HCT116 (cell line): ENCODE measurements around the gene FOXP1. TPM values are rescaled to one million over a fixed set of nuclear protein-coding genes. Genes with fewer than 3 reads are reported as not detected.

Experiments
- ATAC-seq: fragments of 200-7000 bp; cut with Tn5 transposase; 2 replicates; pipeline ENCODE4 v1.9.1; 2020; ENCODE audit warnings: mild to moderate bottlenecking, moderate library complexity
- BruUV-seq: library from RNA; stranded (reverse); fragments of 400-500 nt; replicated peaks from 2 replicates; lab custom pipeline; 2021; lab: Mats Ljungman, UMichigan
- CTCF ChIA-PET: fragments of 300-600 bp; sonication (Branson Sonifier 250); formaldehyde crosslinking; loops from one replicate; lab custom pipeline; 2021; ENCODE audit warnings: antibody characterized with exemption; lab: Charles Lee
- POLR2A ChIA-PET: fragments of 300-600, 350-600 bp; sonication (Branson Sonifier 250); formaldehyde crosslinking; loops from one replicate; lab custom pipeline; 2021; ENCODE audit warnings: antibody characterized with exemption; lab: Charles Lee
- RAD21 ChIA-PET, 2 experiments: fragments of 300-600 bp; sonication (Branson Sonifier 250); formaldehyde crosslinking; loops; one replicate each; lab custom pipeline; 2023; ENCODE audit warnings: low total read pairs in 2 of 2; ENCODE audit not compliant: uncharacterized antibody in 2 of 2, unreplicated experiment in 2 of 2, low non-redundant PET in 1 of 2; lab: Charles Lee
- DNase-seq: peaks from one replicate; pipeline ENCODE4 v3.0.0-alpha.2; 2010; ENCODE audit warnings: low read depth, low spot score
- H2AFZ ChIP-seq: fragments of 200-600 bp; shearing (Covaris generic), sonication (generic); 2 replicates; pipeline ENCODE4 v1.6.1; 2017; ENCODE audit warnings: low read depth, mixed run types, mixed read lengths, antibody characterized with exemption, low read length; ENCODE audit not compliant: poor library complexity, severe bottlenecking
- H3K27ac ChIP-seq: 2 replicates; pipeline ENCODE4 v1.5.1; 2012; ENCODE audit warnings: low read depth, low read length
- H3K27me3 ChIP-seq: fragments of 200-600 bp; sonication (generic); 2 replicates; pipeline ENCODE4 v1.6.1; 2016; ENCODE audit warnings: mixed run types, low read length, mixed read lengths; ENCODE audit not compliant: insufficient read depth
- H3K36me3 ChIP-seq, 2 experiments: fragments of 200-500 bp in 1 of 2; fragments of 200-600 bp in 1 of 2; sonication (Bioruptor generic) in 1 of 2; sonication (generic) in 1 of 2; 2 replicates each; pipeline versions ENCODE4 v1.5.1 to v1.6.1; 2014 to 2016; ENCODE audit warnings: low read length in 2 of 2, inconsistent platforms in 1 of 2, mixed read lengths in 1 of 2, mixed run types in 1 of 2; ENCODE audit not compliant: insufficient read depth in 2 of 2, control insufficient read depth in 1 of 2
- H3K4me1 ChIP-seq, 2 experiments: fragments of 200-600 bp in 1 of 2; sonication (generic) in 1 of 2; 2 replicates each; pipeline versions ENCODE4 v1.5.1 to v1.6.1; 2012 to 2017; ENCODE audit warnings: low read length in 2 of 2, inconsistent platforms in 1 of 2, mild to moderate bottlenecking in 1 of 2, mixed read lengths in 1 of 2, mixed run types in 1 of 2, moderate library complexity in 1 of 2; ENCODE audit not compliant: insufficient read depth in 2 of 2, control insufficient read depth in 1 of 2
- H3K4me2 ChIP-seq: fragments of 200-600 bp; sonication (generic); 2 replicates; pipeline ENCODE4 v1.6.1; 2017; ENCODE audit warnings: mixed run types, low read length, mixed read lengths
- H3K4me3 ChIP-seq, 2 experiments: fragments of 200-600 bp in 1 of 2; sonication (generic) in 1 of 2; replicated peaks in 1 of 2; 2 replicates each; pipeline ENCODE4 v1.5.1; 2011 to 2016; ENCODE audit warnings: low read length in 2 of 2, control low read depth in 1 of 2, low read depth in 1 of 2, mild to moderate bottlenecking in 1 of 2, mixed read lengths in 1 of 2, mixed run types in 1 of 2
- H3K79me2 ChIP-seq: fragments of 200-600 bp; sonication (generic); 2 replicates; pipeline ENCODE4 v1.6.1; 2017; ENCODE audit warnings: mild to moderate bottlenecking, mixed run types, low read length, moderate library complexity, mixed read lengths; ENCODE audit not compliant: insufficient read depth
- H3K9ac ChIP-seq: fragments of 200-600 bp; sonication (generic); 2 replicates; pipeline ENCODE4 v1.6.1; 2016; ENCODE audit warnings: low read length, mixed read lengths
- H3K9me2 ChIP-seq: fragments of 200-600 bp; sonication (generic), shearing (Covaris generic); 2 replicates; pipeline ENCODE4 v1.6.1; 2017; ENCODE audit warnings: mixed run types, mild to moderate bottlenecking, moderate library complexity; ENCODE audit not compliant: insufficient read depth
- H3K9me3 ChIP-seq, 2 experiments: fragments of 200-500 bp in 1 of 2; fragments of 200-600 bp in 1 of 2; sonication (Bioruptor generic) in 1 of 2; sonication (generic) in 1 of 2; 2 replicates each; pipeline ENCODE4 v1.6.1; 2014 to 2017; ENCODE audit warnings: low read length in 2 of 2, mixed read lengths in 2 of 2, inconsistent platforms in 1 of 2, low read depth in 1 of 2, mild to moderate bottlenecking in 1 of 2, mixed run types in 1 of 2, moderate library complexity in 1 of 2; ENCODE audit not compliant: control insufficient read depth in 1 of 2, insufficient read depth in 1 of 2
- H4K20me1 ChIP-seq: fragments of 200-600 bp; sonication (generic), shearing (Covaris generic); 2 replicates; pipeline ENCODE4 v1.6.1; 2017; ENCODE audit warnings: mixed run types, mild to moderate bottlenecking, moderate library complexity; ENCODE audit not compliant: insufficient read depth
- CBX3 ChIP-seq: IDR thresholded peaks from 2 replicates; pipeline ENCODE4 v1.6.1; 2012; ENCODE audit warnings: low read depth
- EGR1 ChIP-seq: IDR thresholded peaks from 2 replicates; pipeline ENCODE4 v1.6.1; 2012; ENCODE audit warnings: low read depth
- ELF1 ChIP-seq: IDR thresholded peaks from 2 replicates; pipeline ENCODE4 v1.6.1; 2012; ENCODE audit warnings: low read depth, borderline replicate concordance
- JUND ChIP-seq: IDR thresholded peaks from 2 replicates; pipeline ENCODE4 v1.6.1; 2012
- RAD21 ChIP-seq: IDR thresholded peaks from 2 replicates; pipeline ENCODE4 v1.6.1; 2012; ENCODE audit warnings: low read depth, mild to moderate bottlenecking
- SIN3A ChIP-seq: IDR thresholded peaks from 2 replicates; pipeline ENCODE4 v1.6.1; 2012; ENCODE audit warnings: low read depth
- ZNF274 ChIP-seq: fragments of 200-500 bp; sonication (Bioruptor generic); IDR thresholded peaks from 2 replicates; pipeline ENCODE4 v1.6.1; 2014; ENCODE audit warnings: mild to moderate bottlenecking, low read depth, low read length, inconsistent platforms
- intact Hi-C: fragments of 100-400 bp; cut with micrococcal nuclease; formaldehyde crosslinking; loops from 2 replicates; pipeline ENCODE4 v1.10.0; 2022
- total RNA-seq: library from RNA; stranded (reverse); gene quantifications from one replicate; pipeline ENCODE4 v1.2.1, GENCODE V29; 2021; ENCODE audit not compliant: unreplicated experiment
- TF ChIP-seq, protein P1 (sequence below): IDR thresholded peaks from 2 replicates; pipeline ENCODE4 v1.6.1; 2012; ENCODE audit warnings: low read depth
- TF ChIP-seq, protein P2 (sequence below), 3 experiments: fragments of 200-600 bp in 1 of 3; sonication (generic) in 1 of 3; IDR thresholded peaks in 2 of 3; conservative IDR thresholded peaks in 1 of 3; 2 replicates each; pipeline ENCODE4 v1.5.1; 2012 to 2017; ENCODE audit warnings: low read depth in 2 of 3, low read length in 2 of 3, antibody characterized with exemption in 1 of 3, borderline replicate concordance in 1 of 3, control low read depth in 1 of 3, mild to moderate bottlenecking in 1 of 3, mixed read lengths in 1 of 3, mixed run types in 1 of 3, moderate library complexity in 1 of 3; ENCODE audit not compliant: insufficient read depth in 1 of 3
- TF ChIP-seq, protein P3 (sequence below): IDR thresholded peaks from 2 replicates; pipeline ENCODE4 v1.6.1; 2012

FOXP1 gene
- total RNA-seq, 1 experiment from 2014 or later = 11.4 TPM

DNA sequence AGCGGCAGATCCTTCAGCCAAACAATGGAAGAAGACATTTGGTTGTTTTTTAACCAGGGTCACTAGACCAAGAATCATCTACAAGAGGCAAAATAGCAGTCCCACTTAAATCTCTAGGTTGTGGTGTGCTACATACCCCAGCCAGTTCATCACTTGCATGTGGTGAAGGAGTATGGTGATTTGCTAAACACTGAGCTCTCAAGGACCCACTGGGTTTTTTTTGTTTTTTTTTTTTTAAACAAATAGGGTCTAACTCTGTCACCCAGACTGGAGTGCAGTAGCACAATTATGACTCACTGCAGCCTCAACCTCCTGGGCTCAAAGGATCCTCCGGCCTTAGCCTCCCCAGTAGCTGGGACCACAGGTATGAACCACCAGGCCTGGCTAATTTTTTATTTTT, 508.0 kb downstream of the FOXP1 start:
- BruUV-seq = no TSS peak
- H3K36me3 ChIP-seq = no peaks in the 10 kb centered on the region
- ChIA-PET POLR2A (no interaction called here), CTCF (no interaction called here), RAD21 (no interaction called here)
- H3K9ac ChIP-seq = no peak overlapping the region
- DNase-seq = no peak
- H2AFZ ChIP-seq = no peak overlapping the region
- no peak overlapping the region for H3K4me3 ChIP-seq
- ATAC-seq = no peak
- no peaks in the 10 kb centered on the region for H3K4me1 ChIP-seq
- no peaks in the 10 kb centered on the region for H3K27me3 ChIP-seq
- no peaks in the 10 kb centered on the region for H4K20me1 ChIP-seq
- H3K9me3 ChIP-seq = no peaks in the 10 kb centered on the region
- intact Hi-C loops = loop anchor here (10.0 kb wide), 1 partner anchor 509 kb away; the partner anchor contains the start of gene FOXP1
- H3K27ac ChIP-seq = no peak overlapping the region
- no peak overlapping the region for H3K4me2 ChIP-seq
- no peaks in the 10 kb centered on the region for H3K9me2 ChIP-seq
- no peaks in the 10 kb centered on the region for H3K79me2 ChIP-seq
- no peak for TF ChIP-seq JUND
- TF ChIP-seq SIN3A = no peak
- TF ChIP-seq ELF1 = no peak
- no peak for TF ChIP-seq CBX3
- no peak for TF ChIP-seq ZNF274
- no peak for TF ChIP-seq RAD21
- TF ChIP-seq, protein P1, sequence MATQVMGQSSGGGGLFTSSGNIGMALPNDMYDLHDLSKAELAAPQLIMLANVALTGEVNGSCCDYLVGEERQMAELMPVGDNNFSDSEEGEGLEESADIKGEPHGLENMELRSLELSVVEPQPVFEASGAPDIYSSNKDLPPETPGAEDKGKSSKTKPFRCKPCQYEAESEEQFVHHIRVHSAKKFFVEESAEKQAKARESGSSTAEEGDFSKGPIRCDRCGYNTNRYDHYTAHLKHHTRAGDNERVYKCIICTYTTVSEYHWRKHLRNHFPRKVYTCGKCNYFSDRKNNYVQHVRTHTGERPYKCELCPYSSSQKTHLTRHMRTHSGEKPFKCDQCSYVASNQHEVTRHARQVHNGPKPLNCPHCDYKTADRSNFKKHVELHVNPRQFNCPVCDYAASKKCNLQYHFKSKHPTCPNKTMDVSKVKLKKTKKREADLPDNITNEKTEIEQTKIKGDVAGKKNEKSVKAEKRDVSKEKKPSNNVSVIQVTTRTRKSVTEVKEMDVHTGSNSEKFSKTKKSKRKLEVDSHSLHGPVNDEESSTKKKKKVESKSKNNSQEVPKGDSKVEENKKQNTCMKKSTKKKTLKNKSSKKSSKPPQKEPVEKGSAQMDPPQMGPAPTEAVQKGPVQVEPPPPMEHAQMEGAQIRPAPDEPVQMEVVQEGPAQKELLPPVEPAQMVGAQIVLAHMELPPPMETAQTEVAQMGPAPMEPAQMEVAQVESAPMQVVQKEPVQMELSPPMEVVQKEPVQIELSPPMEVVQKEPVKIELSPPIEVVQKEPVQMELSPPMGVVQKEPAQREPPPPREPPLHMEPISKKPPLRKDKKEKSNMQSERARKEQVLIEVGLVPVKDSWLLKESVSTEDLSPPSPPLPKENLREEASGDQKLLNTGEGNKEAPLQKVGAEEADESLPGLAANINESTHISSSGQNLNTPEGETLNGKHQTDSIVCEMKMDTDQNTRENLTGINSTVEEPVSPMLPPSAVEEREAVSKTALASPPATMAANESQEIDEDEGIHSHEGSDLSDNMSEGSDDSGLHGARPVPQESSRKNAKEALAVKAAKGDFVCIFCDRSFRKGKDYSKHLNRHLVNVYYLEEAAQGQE = no peak
- TF ChIP-seq, protein P2, sequence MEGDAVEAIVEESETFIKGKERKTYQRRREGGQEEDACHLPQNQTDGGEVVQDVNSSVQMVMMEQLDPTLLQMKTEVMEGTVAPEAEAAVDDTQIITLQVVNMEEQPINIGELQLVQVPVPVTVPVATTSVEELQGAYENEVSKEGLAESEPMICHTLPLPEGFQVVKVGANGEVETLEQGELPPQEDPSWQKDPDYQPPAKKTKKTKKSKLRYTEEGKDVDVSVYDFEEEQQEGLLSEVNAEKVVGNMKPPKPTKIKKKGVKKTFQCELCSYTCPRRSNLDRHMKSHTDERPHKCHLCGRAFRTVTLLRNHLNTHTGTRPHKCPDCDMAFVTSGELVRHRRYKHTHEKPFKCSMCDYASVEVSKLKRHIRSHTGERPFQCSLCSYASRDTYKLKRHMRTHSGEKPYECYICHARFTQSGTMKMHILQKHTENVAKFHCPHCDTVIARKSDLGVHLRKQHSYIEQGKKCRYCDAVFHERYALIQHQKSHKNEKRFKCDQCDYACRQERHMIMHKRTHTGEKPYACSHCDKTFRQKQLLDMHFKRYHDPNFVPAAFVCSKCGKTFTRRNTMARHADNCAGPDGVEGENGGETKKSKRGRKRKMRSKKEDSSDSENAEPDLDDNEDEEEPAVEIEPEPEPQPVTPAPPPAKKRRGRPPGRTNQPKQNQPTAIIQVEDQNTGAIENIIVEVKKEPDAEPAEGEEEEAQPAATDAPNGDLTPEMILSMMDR (IDR thresholded peaks at IDR 0.05 in 2 of 3, conservative IDR thresholded peaks at IDR 0.05 in 1 of 3; ENCODE audit: borderline replicate concordance in 1 of 3, insufficient read depth in 1 of 3, low read depth in 2 of 3, low read length in 2 of 3) = no peak
- TF ChIP-seq, protein P3, sequence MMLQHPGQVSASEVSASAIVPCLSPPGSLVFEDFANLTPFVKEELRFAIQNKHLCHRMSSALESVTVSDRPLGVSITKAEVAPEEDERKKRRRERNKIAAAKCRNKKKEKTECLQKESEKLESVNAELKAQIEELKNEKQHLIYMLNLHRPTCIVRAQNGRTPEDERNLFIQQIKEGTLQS = no peak
- TF ChIP-seq EGR1 = no peak
